ENCODE data around the gene EDN1.

The EDN1 gene

DNA sequence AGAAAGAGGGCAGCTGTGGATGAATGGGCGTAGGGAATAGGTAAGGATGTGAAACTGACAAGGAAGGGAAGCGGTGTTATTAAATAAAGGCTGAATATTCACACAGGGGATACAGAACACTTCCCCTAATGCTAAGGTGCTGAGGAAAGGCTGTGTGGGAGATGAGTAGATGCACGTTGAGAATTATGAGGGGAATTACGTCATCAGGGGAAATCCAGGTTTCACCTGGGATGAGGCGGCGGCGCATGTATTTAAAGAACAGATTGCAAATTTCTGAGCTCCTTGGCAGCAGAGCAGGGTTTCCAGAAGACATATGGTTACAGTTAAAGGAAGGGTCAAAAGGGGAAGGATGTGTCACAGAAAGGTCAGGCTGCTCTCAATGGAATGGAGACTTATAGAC lies 28.7 kb upstream of the EDN1 start:
- Histone ChIP-seq H3K9me2 (replicated peaks; ENCODE audit: insufficient read depth, low read length) (no peaks in the 10 kb centered on the region), H3K9me3 (replicated peaks; ENCODE audit: insufficient read depth, low read length) (no peaks in the 10 kb centered on the region), H2AFZ (ENCODE audit: low read length) (no peak overlapping the region), H4K20me1 (ENCODE audit: insufficient read depth, low read length) (no peaks in the 10 kb centered on the region), H3K4me3 (ENCODE audit: low read length) (no peak overlapping the region), H3K4me2 (ENCODE audit: low read depth, low read length) (no peak overlapping the region), H3K27ac (ENCODE audit: low read length) (no peak overlapping the region), H3K9ac (ENCODE audit: low read length) (no peak overlapping the region), H3K36me3 (replicated peaks; ENCODE audit: insufficient read depth, low read length) (no peaks in the 10 kb centered on the region), H3K27me3 (replicated peaks; ENCODE audit: insufficient read depth, low read length) (no peaks in the 10 kb centered on the region), H3K79me2 (ENCODE audit: low read length) (no peaks in the 10 kb centered on the region), H3F3A (ENCODE audit: insufficient read depth, low read length) (no peaks in the 10 kb centered on the region), H3K4me1 (ENCODE audit: low read length) (no peaks in the 10 kb centered on the region)
- DNase-seq, result no peak
- no peak for TF ChIP-seq EZH2 (optimal IDR thresholded peaks at IDR 0.05; ENCODE audit: low read depth, low read length)
- TF ChIP-seq, protein P1, sequence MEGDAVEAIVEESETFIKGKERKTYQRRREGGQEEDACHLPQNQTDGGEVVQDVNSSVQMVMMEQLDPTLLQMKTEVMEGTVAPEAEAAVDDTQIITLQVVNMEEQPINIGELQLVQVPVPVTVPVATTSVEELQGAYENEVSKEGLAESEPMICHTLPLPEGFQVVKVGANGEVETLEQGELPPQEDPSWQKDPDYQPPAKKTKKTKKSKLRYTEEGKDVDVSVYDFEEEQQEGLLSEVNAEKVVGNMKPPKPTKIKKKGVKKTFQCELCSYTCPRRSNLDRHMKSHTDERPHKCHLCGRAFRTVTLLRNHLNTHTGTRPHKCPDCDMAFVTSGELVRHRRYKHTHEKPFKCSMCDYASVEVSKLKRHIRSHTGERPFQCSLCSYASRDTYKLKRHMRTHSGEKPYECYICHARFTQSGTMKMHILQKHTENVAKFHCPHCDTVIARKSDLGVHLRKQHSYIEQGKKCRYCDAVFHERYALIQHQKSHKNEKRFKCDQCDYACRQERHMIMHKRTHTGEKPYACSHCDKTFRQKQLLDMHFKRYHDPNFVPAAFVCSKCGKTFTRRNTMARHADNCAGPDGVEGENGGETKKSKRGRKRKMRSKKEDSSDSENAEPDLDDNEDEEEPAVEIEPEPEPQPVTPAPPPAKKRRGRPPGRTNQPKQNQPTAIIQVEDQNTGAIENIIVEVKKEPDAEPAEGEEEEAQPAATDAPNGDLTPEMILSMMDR (IDR thresholded peaks at IDR 0.05; ENCODE audit: low read length), result no peak

DNA sequence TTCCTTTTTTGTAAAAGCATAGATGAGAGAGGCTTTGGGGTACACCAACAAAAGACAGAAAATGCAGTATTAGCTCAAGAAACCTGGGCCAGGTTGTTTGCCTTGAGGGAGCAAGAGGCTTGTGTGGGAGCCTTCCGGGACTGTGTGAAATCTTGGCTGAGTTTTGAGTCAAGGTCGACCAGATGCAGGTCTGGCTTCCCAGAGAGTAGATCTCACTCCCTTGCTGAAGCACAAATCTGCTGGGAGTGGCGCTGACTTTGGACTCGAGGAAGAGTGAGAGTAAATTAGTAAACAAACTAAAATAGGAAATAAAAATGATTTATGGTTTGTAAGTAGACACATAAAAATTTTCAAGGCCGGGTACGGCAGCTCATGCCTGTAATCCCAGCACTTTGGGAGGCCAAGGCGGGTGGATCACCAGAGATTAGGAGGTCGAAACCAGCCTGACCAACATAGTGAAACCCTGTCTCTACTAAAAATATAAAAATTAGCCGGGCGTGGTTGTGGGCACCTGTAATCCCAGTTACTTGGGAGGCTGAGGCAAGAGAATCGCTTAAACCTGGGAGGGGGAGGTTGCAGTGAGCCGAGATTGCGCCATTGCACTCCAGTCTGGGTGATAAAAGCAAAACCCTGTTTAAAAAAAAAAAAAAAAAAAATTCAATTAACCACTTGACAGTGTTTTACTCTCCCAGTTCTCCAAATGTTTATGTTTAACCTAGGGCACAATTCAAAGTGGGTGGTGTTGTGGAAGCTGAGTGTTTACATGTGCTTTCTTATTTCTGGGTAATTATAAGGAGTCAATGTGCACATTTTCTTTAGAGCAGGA lies 27.7 kb upstream of the EDN1 start:
- H3K9me3 ChIP-seq (replicated peaks; ENCODE audit: insufficient read depth, low read length), result no peaks in the 10 kb centered on the region
- no peaks in the 10 kb centered on the region for H3K4me1 ChIP-seq (ENCODE audit: low read length)
- no peaks in the 10 kb centered on the region for H3K27me3 ChIP-seq (replicated peaks; ENCODE audit: insufficient read depth, low read length)
- no peak overlapping the region for H3K9ac ChIP-seq (ENCODE audit: low read length)
- no peak overlapping the region for H3K4me2 ChIP-seq (ENCODE audit: low read depth, low read length)
- H3K36me3 ChIP-seq (replicated peaks; ENCODE audit: insufficient read depth, low read length), result no peaks in the 10 kb centered on the region
- no peaks in the 10 kb centered on the region for H4K20me1 ChIP-seq (ENCODE audit: insufficient read depth, low read length)
- H3K4me3 ChIP-seq (ENCODE audit: low read length), result no peak overlapping the region
- H3F3A ChIP-seq (ENCODE audit: insufficient read depth, low read length), result no peaks in the 10 kb centered on the region
- no peak for DNase-seq
- no peak overlapping the region for H2AFZ ChIP-seq (ENCODE audit: low read length)
- H3K9me2 ChIP-seq (replicated peaks; ENCODE audit: insufficient read depth, low read length), result no peaks in the 10 kb centered on the region
- H3K27ac ChIP-seq (ENCODE audit: low read length), result no peak overlapping the region
- H3K79me2 ChIP-seq (ENCODE audit: low read length), result no peaks in the 10 kb centered on the region
- no peak for TF ChIP-seq EZH2phosphoT487 (IDR thresholded peaks at IDR 0.05; ENCODE audit: low read length)
- TF ChIP-seq EZH2 (optimal IDR thresholded peaks at IDR 0.05; ENCODE audit: low read depth, low read length), result no peak
- TF ChIP-seq, protein P1 (IDR thresholded peaks at IDR 0.05; ENCODE audit: low read length), result no peak

DNA sequence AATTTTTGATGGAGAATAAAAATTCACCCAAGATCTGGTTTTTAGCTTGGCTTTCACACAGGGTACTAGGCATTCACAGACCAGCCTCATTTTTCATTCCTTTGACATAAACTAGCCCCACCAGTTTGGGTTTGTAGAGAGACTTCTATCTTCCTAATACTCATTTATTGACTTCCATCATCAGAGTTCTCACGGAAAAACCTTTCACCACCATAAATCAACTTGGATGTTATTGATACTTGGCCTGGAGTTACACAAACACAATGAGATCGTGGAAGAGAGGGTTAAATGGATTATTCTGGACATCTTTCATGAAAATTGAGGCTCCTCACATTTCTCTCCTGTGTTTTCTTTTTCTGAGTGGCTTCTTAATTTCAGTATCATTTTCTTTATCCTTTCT lies 26.8 kb upstream of the EDN1 start:
- TF ChIP-seq EZH2 (optimal IDR thresholded peaks at IDR 0.05; ENCODE audit: low read depth, low read length) (no peak), EZH2phosphoT487 (IDR thresholded peaks at IDR 0.05; ENCODE audit: low read length) (no peak)
- TF ChIP-seq, protein P1 (IDR thresholded peaks at IDR 0.05; ENCODE audit: low read length), result no peak
- H3K4me1 ChIP-seq (ENCODE audit: low read length), result no peaks in the 10 kb centered on the region
- H3K4me2 ChIP-seq (ENCODE audit: low read depth, low read length), result no peak overlapping the region
- H3F3A ChIP-seq (ENCODE audit: insufficient read depth, low read length), result no peaks in the 10 kb centered on the region
- no peak overlapping the region for H3K4me3 ChIP-seq (ENCODE audit: low read length)
- no peaks in the 10 kb centered on the region for H3K36me3 ChIP-seq (replicated peaks; ENCODE audit: insufficient read depth, low read length)
- no peaks in the 10 kb centered on the region for H4K20me1 ChIP-seq (ENCODE audit: insufficient read depth, low read length)
- no peak for DNase-seq
- H3K9me3 ChIP-seq (replicated peaks; ENCODE audit: insufficient read depth, low read length), result no peaks in the 10 kb centered on the region
- no peak overlapping the region for H3K27ac ChIP-seq (ENCODE audit: low read length)
- H3K9ac ChIP-seq (ENCODE audit: low read length), result no peak overlapping the region
- no peaks in the 10 kb centered on the region for H3K9me2 ChIP-seq (replicated peaks; ENCODE audit: insufficient read depth, low read length)
- H3K27me3 ChIP-seq (replicated peaks; ENCODE audit: insufficient read depth, low read length), result no peaks in the 10 kb centered on the region
- H3K79me2 ChIP-seq (ENCODE audit: low read length), result no peaks in the 10 kb centered on the region
- no peak overlapping the region for H2AFZ ChIP-seq (ENCODE audit: low read length)
